ENCODE measurements around the gene MARK1. TPM values are rescaled to one million over a fixed set of nuclear protein-coding genes. Genes with fewer than 3 reads are reported as not detected.

Gene MARK1
- total and polyA plus RNA-seq, 2 experiments from 2014 or later, result 11.1 to 13.6 TPM

DNA sequence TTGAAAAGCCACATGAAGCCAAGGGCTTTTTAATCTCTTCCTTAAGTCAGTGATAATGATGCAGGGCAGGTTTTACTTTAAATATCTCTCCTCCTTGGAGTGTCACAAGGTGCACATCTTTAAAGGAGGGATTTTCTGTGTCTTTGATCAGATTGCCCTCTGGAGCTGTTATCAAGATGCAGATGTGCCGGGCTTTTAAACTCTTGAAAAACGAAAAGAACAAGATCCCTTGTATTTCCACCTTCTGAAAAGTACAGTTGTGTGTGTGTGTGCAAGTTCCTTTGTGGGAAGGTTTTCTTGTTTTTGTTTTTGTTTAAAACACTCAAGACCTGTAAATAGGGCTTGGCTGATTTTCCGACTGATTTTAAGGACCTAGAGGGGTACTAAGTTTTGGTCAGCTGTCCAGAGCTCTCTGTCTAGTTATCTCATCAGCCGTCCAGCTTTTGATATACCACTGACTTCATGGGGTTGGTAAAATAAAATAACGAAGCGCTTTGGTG lies 1.6 kb downstream of the MARK1 start (continued):
- no peak for TF ChIP-seq ZNF462 (CRISPR knock-in tag; IDR thresholded peaks at IDR 0.05)
- no peak for TF ChIP-seq NANOG (IDR thresholded peaks at IDR 0.05; ENCODE audit: borderline replicate concordance)

DNA sequence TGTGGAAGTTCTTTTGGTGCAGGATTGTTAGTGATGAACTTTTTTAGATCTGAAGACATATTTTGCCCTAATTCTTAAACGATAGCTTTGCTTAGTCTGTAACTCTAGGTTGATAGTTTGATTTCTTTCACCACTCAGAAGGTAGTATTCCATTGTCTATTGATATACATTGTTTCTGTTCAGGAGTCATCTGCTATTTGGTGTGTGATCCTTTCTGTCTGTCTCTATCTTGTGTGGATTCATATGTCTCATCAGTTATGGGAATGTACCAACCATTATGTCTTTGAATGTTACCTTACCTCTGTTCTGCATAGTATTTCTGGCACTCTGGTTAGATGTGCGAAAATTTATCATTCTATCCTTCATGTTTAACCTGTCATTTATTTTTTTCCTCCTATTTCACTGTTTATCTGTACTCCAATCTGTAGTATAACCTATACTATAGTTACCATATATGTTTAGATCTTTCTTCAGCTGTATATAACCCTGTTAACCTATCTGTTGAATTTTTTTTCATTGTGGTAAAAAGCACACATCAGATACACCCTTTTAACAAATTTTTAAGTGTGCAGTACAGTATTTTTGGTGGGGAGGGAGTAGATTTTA lies 5.7 kb downstream of the MARK1 start:
- H3K27ac Mint-ChIP-seq, result no peak overlapping the region
- H3K4me3 Mint-ChIP-seq, result no peak overlapping the region
- DNase-seq (ENCODE audit: low spot score) (no peak), ATAC-seq (no peak)
- no peaks in the 10 kb centered on the region for H3F3A ChIP-seq (replicated peaks; ENCODE audit: low read depth)
- peaks cover 11% of the 10 kb centered on the region; the same call in 2 of the 3 replicates for H3K9me3 Mint-ChIP-seq
- no peak for TF ChIP-seq ZNF462 (CRISPR knock-in tag; IDR thresholded peaks at IDR 0.05)
- no peak for TF ChIP-seq ZNF114 (CRISPR knock-in tag; IDR thresholded peaks at IDR 0.05)
- no peak for TF ChIP-seq EZH2phosphoT487 (IDR thresholded peaks at IDR 0.05; ENCODE audit: unreplicated experiment)
- no peak for TF ChIP-seq EZH2 (IDR thresholded peaks at IDR 0.05; ENCODE audit: low read depth, unreplicated experiment)
- no peaks in the 10 kb centered on the region for H3K27me3 ChIP-seq (ENCODE audit: insufficient read depth)
- H3K4me3 ChIP-seq, result no peak overlapping the region
- H3K4me2 ChIP-seq, result no peak overlapping the region
- H3K79me2 ChIP-seq (replicated peaks; ENCODE audit: insufficient read depth), result peaks cover 96% of the 10 kb centered on the region
- no peaks in the 10 kb centered on the region for H3K9me2 ChIP-seq (ENCODE audit: insufficient read depth)
- no peak overlapping the region for H2AFZ ChIP-seq
- H3K27ac ChIP-seq (ENCODE audit: low read depth), result no peak overlapping the region
- H3K4me1 ChIP-seq (ENCODE audit: insufficient read depth), result peaks cover 16% of the 10 kb centered on the region
- peaks cover 14% of the 10 kb centered on the region; the same call in 2 of the 3 replicates for H3K4me1 Mint-ChIP-seq
- peaks cover 21% of the 10 kb centered on the region for H3K36me3 Mint-ChIP-seq (ENCODE audit: low read depth)
- 0 out of 2 replicates have a peak, but pooled peaks cover 7% of the 10 kb centered on the region for H4K20me1 ChIP-seq (replicated peaks; ENCODE audit: insufficient read depth)
- no peaks in the 10 kb centered on the region for H3K27me3 Mint-ChIP-seq (ENCODE audit: insufficient read depth, low read depth, poor library complexity)
- no peaks in the 10 kb centered on the region for H3K36me3 ChIP-seq (ENCODE audit: insufficient read depth)
